Lower leg skin (tissue), 3 donors: ENCODE measurements around the gene USH1G.

Experiments used
- POLR2A ChIP-seq, 2 donors: fragments of 450-650 bp; IDR thresholded peaks; one replicate each; pipeline ENCODE4 v1.6.1; 2016 to 2017; ENCODE audit warnings: antibody characterized with exemption in 2 of 2, mild to moderate bottlenecking in 1 of 2, moderate library complexity in 1 of 2
- TF ChIP-seq, protein P1 (sequence below), 3 donors: fragments of 450-650 bp; IDR thresholded peaks; one replicate each; pipeline ENCODE4 v1.5.1; 2016; ENCODE audit warnings: antibody characterized with exemption in 3 of 3, mild to moderate bottlenecking in 3 of 3, moderate library complexity in 2 of 3

DNA sequence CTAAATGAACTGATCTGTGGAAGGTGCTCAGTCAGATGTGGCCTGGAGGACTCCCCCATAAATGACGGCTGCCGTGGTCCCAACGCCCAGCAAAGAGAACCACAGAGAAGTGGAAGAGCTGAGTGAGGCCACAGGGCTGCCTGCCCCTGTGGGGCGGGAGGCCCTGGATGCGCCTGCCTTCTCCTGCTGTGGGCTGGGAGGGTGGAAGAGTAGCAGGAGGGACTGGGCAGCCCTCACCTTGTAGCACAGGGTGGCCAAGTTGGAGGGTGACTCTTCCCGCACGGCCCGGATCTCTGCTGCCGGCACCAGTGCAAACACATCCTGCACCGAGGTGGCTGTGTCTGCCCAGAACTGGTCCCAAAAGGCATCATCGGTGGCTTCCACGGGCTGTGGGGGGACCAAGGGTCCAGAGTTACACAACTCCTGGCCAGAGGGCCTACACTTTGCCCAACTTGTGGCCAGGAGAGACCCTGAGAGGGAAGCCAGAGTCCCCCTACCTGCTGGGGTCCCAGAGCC lies 41.2 kb upstream of the USH1G start:
- TF ChIP-seq, protein P1, sequence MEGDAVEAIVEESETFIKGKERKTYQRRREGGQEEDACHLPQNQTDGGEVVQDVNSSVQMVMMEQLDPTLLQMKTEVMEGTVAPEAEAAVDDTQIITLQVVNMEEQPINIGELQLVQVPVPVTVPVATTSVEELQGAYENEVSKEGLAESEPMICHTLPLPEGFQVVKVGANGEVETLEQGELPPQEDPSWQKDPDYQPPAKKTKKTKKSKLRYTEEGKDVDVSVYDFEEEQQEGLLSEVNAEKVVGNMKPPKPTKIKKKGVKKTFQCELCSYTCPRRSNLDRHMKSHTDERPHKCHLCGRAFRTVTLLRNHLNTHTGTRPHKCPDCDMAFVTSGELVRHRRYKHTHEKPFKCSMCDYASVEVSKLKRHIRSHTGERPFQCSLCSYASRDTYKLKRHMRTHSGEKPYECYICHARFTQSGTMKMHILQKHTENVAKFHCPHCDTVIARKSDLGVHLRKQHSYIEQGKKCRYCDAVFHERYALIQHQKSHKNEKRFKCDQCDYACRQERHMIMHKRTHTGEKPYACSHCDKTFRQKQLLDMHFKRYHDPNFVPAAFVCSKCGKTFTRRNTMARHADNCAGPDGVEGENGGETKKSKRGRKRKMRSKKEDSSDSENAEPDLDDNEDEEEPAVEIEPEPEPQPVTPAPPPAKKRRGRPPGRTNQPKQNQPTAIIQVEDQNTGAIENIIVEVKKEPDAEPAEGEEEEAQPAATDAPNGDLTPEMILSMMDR (IDR thresholded peaks at IDR 0.05): no peak
- TF ChIP-seq POLR2A (IDR thresholded peaks at IDR 0.05): no peak
